ENCODE measurements around the gene RNF32.
"Not testable (repeated sequence)": the region's sequence is repeated elsewhere in the genome, so short reads cannot be mapped to it uniquely, and the experiment has no call there.

RNF32 gene

DNA sequence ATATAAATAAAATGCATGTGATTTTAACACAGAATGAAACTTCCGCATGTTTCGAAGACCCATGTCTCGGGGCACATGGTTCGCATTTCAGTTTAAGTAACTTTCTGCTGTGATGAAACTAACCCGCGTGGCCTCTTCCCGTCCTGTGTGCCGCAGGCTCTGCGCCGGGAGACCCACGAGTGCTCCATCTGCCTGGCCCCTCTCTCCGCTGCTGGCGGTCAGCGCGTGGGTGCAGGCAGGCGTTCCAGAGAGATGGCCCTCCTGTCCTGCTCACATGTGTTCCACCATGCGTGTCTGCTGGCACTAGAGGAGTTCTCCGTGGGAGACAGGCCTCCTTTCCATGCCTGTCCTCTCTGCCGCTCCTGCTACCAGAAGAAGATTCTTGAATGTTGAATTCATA, 35.7 kb downstream of the RNF32 start:
- no peak for DNase-seq

DNA sequence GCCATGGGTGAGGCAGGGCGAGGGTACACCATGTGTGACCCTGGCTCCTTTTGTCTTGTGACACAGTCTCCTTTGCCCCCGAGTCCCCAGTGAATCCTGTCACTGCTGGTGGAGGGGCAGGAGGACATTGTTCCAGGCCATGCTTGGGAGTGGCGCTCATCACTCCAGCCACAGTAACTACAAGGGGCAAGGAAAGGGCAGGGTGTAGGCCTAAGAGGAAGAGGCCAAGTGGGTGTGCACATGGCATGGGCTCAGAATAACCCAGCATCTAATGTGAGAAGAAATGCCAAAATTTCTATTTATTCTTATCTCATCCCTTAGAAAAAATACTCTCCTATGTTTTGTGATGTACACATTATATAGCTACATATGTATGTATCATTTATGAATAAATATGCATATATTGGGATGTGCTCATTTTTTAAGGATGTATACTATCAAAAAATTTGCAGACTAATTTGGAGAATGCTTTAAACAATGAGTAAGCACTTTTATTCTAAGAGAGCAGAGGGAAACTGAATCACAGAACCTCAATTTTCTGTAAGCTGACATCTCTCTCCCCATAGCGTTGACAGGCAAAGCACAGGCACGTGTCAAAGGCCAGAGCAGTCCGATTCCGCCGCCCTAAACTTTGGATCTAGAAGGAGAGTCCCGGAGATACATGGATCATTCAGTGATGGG, 36.9 kb downstream of the RNF32 start:
- DNase-seq, result no peak

DNA sequence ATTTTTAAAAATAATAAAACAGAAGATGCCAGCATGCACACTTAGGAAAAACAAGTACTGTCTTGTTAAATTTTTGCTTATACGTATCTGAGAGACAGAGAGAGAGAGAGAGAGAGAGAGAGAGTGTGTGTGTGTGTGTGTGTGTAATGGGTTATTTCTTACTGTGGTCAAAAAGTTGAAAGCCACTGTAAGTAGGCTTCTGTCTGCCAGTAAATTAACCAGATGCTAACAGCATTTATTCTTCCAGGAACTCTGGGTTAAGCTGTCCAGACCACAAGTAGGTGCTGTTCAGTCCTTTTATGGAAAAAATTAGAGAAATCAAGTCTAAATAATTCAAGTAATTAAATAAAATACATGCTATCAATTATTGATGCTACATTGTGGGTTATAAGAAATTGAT, 39.7 kb downstream of the RNF32 start:
- DNase-seq, result no peak

DNA sequence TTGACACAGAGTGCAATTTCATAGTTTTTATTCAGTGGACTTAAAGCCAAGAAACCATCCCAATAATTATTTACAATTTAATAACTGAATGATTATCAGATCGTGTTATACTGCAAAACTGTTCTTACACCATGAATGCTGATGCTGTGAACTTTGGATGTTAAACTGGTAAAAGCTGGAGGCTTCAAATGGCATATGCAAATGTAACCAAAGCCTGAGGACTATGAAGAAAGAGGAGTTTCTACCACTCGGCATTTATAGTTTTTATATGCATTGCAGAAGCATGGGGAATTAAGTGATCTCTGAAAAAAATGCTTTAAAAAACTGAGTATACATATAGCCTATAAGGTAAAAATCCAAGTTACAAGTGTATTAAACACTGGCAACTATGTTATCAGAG, 42.4 kb downstream of the RNF32 start:
- no peak for DNase-seq

DNA sequence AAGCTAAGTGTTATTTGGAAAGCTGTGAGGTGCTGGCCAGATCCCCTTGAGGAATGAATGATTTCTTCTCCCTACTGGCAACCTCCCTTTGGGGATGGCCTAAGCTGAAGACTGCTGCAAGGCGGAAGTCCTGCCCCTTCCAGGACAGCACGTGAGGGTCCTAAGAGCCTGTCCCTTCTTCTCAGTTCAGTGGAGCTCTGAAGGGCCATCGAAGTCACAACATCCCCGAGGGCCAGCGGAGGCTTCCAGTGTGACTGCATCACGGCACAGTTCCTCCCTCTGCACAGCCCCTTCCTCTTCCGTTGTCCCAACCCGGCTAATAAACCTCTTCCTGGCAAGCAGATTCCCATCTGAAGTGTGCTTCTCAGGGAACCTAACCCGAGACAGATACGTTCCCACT, 43.7 kb downstream of the RNF32 start:
- DNase-seq, result no peak

DNA sequence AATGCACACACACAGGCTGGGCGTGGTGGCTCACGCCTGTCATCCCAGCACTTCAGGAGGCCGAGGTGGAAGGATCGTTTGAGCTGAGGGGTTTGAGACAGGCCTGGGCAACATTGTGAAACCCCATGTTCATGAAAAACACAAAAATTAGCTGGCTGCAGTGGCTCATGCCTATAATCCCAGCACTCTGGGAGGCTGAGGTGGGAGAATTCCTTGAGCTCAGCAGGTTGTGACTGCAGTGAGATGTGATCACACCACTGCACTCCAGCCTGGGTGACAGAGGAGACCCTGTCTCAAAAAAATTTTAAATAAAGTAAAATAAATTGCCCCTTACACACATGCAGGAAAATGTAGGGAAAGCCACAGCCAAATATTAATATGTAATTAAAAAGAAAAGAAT, 44.1 kb downstream of the RNF32 start:
- DNase-seq, result no peak

DNA sequence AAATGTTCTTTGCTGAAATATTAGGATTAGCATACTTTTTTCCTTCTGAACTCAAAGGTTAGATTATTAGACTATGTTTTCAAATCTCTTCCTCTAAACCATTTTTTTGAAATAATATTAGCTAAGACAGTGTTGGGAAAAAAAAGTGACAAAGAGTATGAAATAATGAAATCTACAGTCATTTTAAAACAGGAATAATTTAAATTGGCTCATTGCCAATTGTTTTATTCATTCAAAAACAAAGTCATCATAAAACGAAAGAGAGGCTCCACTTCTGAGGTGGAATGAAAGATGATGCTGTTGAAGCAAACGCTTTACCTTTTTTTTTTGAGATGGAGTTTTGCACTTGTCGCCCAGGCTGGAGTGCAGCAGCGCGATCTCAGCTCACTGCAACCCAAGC, 51.2 kb downstream of the RNF32 start:
- no peak for DNase-seq

DNA sequence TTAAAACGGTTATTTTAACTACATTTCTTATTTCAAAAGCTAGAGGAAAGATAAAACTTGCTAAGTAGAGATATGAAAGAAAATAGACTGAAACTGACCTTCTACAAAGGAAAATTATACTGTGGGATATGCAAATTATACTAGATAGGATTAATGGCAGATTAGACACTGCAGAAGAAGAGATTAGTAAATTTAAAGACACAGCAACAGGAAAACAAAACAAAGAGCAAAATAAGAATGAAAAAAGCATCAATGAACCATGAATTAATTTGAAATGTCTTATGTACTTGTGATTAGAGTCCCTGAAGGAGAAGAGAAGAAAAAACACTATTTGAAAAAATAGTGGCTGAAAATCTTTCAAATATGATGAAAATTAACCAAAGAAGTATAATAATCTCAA, 52.3 kb downstream of the RNF32 start:
- DNase-seq, result no peak

DNA sequence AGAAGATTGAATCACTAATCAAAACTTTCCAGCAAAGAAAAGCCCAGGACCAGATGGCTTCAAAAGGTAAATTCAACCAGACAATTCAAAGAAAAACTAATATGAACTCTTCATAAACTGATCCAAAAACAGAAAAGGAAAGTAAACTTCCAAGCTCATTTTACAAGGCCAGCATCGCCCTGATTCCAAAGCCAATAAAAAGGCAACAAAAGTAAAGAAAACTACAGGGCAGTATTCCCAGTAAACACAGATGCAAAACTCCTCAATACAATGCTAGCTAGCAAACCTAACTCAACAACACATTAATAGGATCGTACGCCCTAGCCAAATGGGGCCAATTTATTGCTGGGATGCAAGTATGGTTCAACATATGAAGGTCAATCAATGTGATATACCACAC, 53.1 kb downstream of the RNF32 start:
- DNase-seq, result no peak

DNA sequence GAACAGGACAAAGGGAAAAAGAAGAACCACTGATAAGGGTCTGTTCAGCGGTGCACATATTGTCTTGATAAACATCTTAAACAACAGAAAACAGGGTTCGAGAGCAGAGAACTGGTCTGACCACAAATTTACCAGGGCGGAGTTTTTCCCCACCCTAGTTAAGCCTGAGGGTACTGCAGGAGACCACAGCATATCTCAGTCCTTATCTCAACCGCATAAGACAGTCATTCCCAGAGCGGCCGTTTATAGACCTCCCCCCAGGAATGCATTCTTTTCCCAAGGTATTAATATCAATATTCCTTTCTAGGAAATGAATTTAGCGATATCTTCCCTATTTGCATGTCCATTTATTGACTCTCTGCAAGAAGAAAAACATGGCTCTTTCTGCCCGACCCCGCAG, 56.7 kb downstream of the RNF32 start:
- not testable (repeated sequence) for DNase-seq

DNA sequence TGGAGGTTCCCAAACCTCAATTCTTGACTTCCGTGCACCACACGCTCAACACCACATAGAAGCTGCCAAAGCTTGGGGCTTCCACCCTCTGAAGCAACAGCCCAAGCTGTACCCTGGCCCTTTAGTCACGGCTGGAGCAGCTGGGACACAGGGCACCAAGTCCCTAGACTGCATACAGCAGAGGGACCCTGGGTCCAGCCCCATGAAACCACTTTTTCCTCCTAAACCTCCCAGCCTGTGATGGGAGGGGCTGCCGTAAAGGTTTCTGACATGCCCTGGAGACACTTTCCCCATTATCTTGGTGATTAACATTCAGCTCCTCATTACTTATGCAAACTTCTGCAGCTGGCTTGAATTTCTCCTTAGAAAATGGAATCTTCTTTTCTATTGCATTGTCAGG, 57.9 kb downstream of the RNF32 start:
- DNase-seq, result not testable (repeated sequence)

DNA sequence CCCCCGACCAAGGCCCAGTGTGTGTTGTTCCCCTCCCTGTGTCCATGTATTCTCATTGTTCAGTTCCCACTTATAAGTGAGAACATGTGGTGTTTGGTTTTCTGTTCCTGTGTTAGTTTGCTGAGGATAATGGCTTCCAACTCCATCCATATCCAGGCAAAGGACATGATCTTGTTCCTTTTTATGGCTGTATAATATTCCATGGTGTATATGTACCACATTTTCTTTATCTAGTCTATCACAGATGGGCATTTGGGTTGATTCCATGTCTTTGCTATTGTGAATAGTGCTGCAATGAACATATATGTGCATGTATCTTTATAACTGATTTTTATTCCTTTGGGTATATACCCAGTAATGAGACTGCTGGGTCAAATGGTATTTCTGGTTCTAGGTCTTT, 61.2 kb downstream of the RNF32 start:
- not testable (repeated sequence) for DNase-seq

DNA sequence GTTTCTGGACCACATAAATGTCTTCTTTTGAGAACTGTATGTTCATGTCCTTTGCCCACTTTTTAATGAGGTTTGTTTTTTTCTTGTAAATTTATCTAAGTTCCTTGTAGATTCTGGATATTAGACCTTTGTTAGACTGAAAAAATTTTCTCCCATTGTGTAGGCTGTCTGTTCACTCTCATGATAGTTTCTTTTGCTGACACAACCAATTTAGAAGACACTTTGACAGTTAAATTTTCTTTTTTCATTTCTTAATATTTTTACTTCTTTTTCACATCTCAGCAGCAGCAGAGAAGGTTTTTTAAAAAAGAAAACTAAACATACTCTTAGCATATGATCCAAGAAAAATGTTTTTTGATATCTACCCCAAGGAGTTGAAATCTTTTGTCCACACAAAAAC, 61.8 kb downstream of the RNF32 start:
- no peak for DNase-seq

DNA sequence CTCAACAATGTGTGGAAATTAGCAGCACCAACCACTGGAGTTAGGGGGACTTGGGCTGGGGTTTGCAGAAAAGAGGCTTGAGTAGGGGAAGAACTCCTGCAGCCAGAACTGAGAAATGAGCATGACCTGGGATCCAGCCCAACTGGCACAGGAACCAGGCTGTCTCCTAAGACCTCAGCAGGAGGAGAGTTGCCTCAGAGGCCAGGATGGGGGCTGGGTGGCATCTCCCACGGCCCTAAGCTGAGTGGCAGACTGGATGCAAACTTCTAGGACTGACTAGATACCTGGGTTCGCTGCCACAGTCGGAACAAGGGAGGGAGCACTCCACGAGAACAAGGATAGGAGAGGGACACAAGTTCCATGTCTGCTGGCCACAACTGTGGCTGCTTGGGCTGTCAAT, 62.6 kb downstream of the RNF32 start:
- no peak for DNase-seq

DNA sequence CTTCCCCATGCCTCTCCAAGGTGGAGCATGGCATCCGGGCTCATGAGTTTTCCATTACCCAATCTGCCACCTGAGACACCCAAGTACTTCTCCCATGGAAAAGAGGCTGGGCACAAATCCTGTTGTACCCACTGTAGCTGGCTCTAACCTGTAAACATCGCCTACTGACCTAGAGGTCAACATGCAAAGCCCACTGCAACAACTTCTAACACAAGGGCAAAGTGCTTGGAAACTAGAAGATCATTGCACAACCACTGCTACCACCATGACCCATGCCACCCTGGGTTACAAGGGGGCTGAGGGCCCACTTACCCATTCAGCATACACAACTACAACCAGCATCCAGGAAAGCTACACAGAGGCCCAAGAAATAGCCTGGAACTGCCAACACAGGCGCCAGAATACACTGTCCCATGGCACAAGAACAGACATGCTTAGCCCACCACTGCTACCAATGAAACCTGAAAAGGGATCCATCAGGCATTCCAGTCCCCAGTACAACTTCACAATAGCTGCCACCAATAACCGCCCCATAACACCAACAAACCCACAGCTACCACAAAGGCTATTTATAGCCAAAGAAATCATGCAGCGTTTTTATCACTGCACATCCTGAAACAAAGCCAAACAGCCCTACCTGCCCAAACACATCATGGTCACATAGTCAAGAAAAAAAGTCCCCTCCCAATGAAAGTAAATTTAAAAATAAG, 63.4 kb downstream of the RNF32 start:
- no peak for DNase-seq

DNA sequence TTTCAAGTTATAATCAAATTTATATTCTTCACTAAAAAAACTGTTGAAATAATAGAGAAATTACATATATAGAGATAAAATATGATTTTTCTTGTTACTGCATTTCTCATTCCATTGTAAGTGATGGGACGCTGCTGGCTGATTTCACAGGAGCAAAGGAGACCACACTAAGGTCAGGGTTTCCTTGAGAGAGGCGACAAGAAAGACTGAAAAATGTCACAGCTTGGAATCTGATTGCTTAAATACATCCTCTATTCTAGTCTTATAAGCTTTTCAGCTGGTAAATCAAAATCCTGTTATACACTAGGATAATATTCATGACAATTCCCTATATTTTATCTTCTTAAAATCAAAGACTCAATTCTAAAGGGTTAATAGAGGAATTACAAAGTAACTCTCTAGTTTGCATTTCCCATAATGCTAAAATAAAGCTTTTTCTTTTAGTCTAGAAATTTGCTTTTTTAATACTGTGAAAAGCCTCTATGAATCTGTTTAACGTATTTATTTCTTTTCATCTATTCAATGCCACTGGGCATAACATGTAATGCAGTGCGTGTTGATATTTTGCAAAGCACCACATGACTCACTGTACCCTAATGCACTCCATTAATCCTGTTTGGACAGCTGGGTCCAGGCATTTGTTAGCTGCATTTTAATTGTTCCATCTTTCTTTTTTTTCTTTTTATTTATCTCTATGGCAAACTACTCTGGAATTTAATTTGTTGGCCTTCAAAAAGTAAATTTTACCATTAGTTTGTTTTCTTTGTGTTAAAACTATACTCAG, 81.7 kb downstream of the RNF32 start:
- DNase-seq, result no peak

DNA sequence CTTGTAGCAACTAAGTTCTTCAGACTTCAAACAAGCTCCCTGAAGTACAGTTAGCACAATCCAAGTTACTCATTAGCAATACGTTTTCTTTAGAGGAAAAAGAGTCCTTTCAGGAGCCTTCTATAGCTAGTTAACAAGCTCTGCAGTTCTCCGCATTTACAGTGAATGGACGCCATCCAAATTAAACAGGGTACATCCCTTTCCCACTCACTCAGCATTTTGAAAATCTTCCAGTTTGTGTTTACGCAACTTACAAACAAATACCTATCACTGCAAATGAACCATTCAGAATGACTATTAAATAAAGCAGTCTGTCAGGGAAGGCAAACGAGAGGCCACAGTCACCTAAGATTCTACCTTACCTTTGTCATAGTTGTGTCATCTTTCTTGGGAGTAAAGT, 84.5 kb downstream of the RNF32 start:
- DNase-seq, result no peak

DNA sequence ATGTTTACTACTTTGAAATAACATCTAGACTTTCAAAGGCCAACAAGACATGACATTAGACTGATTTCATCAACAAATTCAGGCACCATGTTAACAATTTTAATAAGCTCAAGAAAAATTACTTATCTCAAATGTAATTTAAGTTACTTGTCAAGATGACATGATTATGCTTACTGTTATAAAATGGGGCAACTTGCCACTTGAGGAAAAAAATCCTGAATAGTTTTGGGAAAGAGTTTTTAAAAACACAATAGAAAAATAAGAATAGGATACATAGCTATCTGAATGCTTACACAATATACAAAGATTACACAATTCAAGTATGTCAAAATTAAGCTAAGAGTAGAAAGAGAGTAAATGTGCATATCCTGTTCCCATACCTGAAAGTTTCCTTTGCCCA, 85.4 kb downstream of the RNF32 start:
- DNase-seq, result no peak
